ENCODE results near the gene SLCO3A1. TPM values are rescaled to one million over a fixed set of nuclear protein-coding genes. Genes with fewer than 3 reads are reported as not detected.

Gene SLCO3A1
- total RNA-seq, 1 experiment from 2014 or later, result not detected

GRCh38 chr15:91816942-91817341 lies 36.6 kb upstream of the SLCO3A1 start:
- H3K4me1 Mint-ChIP-seq (ENCODE audit: low read depth, unreplicated experiment), result no peaks in the 10 kb centered on the region
- H3K4me3 Mint-ChIP-seq (ENCODE audit: unreplicated experiment), result no peak overlapping the region
- CTCF ChIA-PET, result no interaction called here
- BruUV-seq (replicated peaks), result no TSS peak
- intact Hi-C loops (cut with micrococcal nuclease; ENCODE audit: unreplicated experiment), result no loop called here
- Histone ChIP-seq H3K4me1 (no peaks in the 10 kb centered on the region), H3K4me3 (ENCODE audit: low read depth, low read length) (no peak overlapping the region), H3K36me3 (ENCODE audit: control insufficient read depth, insufficient read depth, low read length) (no peaks in the 10 kb centered on the region), H3K9me3 (no peaks in the 10 kb centered on the region), H3K27me3 (replicated peaks; ENCODE audit: control insufficient read depth, insufficient read depth, low read length) (no peaks in the 10 kb centered on the region)
- H3K27me3 Mint-ChIP-seq (ENCODE audit: insufficient read depth, unreplicated experiment), result peaks cover 3% of the 10 kb centered on the region
- no peaks in the 10 kb centered on the region for H3K36me3 Mint-ChIP-seq (ENCODE audit: insufficient read depth, unreplicated experiment)
- H3K27ac Mint-ChIP-seq (ENCODE audit: unreplicated experiment), result no peak overlapping the region
- TF ChIP-seq CTCF (IDR thresholded peaks at IDR 0.05; ENCODE audit: insufficient read depth in 1 of 2, low read depth in 1 of 2, low read length in 1 of 2, severe bottlenecking in 1 of 2, unreplicated experiment in 1 of 2), result no peak
- POLR2A ChIA-PET, result no interaction called here
- H3K9me3 Mint-ChIP-seq (ENCODE audit: unreplicated experiment), result no peaks in the 10 kb centered on the region
- no peak for DNase-seq

GRCh38 chr15:91821458-91821857 lies 32.0 kb upstream of the SLCO3A1 start:
- H3K4me3 ChIP-seq (ENCODE audit: low read depth, low read length), result no peak overlapping the region
- H3K4me3 Mint-ChIP-seq (ENCODE audit: unreplicated experiment), result no peak overlapping the region
- no peaks in the 10 kb centered on the region for H3K36me3 Mint-ChIP-seq (ENCODE audit: insufficient read depth, unreplicated experiment)
- H3K27me3 Mint-ChIP-seq (ENCODE audit: insufficient read depth, unreplicated experiment), result peaks cover 7% of the 10 kb centered on the region
- H3K9me3 ChIP-seq, result no peaks in the 10 kb centered on the region
- no peaks in the 10 kb centered on the region for H3K27me3 ChIP-seq (replicated peaks; ENCODE audit: control insufficient read depth, insufficient read depth, low read length)
- DNase-seq, result no peak
- no peaks in the 10 kb centered on the region for H3K36me3 ChIP-seq (ENCODE audit: control insufficient read depth, insufficient read depth, low read length)
- no peaks in the 10 kb centered on the region for H3K4me1 Mint-ChIP-seq (ENCODE audit: low read depth, unreplicated experiment)
- POLR2A ChIA-PET, result no interaction called here
- CTCF ChIA-PET, result no interaction called here
- H3K9me3 Mint-ChIP-seq (ENCODE audit: unreplicated experiment), result no peaks in the 10 kb centered on the region
- intact Hi-C loops (cut with micrococcal nuclease; ENCODE audit: unreplicated experiment), result no loop called here
- no TSS peak for BruUV-seq (replicated peaks)
- no peaks in the 10 kb centered on the region for H3K4me1 ChIP-seq
- TF ChIP-seq CTCF (IDR thresholded peaks at IDR 0.05; ENCODE audit: insufficient read depth in 1 of 2, low read depth in 1 of 2, low read length in 1 of 2, severe bottlenecking in 1 of 2, unreplicated experiment in 1 of 2), result no peak
- no peak overlapping the region for H3K27ac Mint-ChIP-seq (ENCODE audit: unreplicated experiment)

GRCh38 chr15:91824256-91824655 lies 29.3 kb upstream of the SLCO3A1 start:
- Mint-ChIP-seq H3K4me1 (ENCODE audit: low read depth, unreplicated experiment) (no peaks in the 10 kb centered on the region), H3K9me3 (ENCODE audit: unreplicated experiment) (no peaks in the 10 kb centered on the region), H3K4me3 (ENCODE audit: unreplicated experiment) (no peak overlapping the region), H3K36me3 (ENCODE audit: insufficient read depth, unreplicated experiment) (no peaks in the 10 kb centered on the region), H3K27me3 (ENCODE audit: insufficient read depth, unreplicated experiment) (peaks cover 7% of the 10 kb centered on the region), H3K27ac (ENCODE audit: unreplicated experiment) (no peak overlapping the region)
- no peak for TF ChIP-seq CTCF (IDR thresholded peaks at IDR 0.05; ENCODE audit: insufficient read depth in 1 of 2, low read depth in 1 of 2, low read length in 1 of 2, severe bottlenecking in 1 of 2, unreplicated experiment in 1 of 2)
- POLR2A ChIA-PET, result no interaction called here
- Histone ChIP-seq H3K4me1 (no peaks in the 10 kb centered on the region), H3K36me3 (ENCODE audit: control insufficient read depth, insufficient read depth, low read length) (no peaks in the 10 kb centered on the region), H3K4me3 (ENCODE audit: low read depth, low read length) (no peak overlapping the region), H3K27me3 (replicated peaks; ENCODE audit: control insufficient read depth, insufficient read depth, low read length) (no peaks in the 10 kb centered on the region), H3K9me3 (no peaks in the 10 kb centered on the region)
- CTCF ChIA-PET, result no interaction called here
- DNase-seq, result no peak
- intact Hi-C loops (cut with micrococcal nuclease; ENCODE audit: unreplicated experiment), result no loop called here
- BruUV-seq (replicated peaks), result no TSS peak

All from Caco-2 (cell line).